Spleen (tissue), 11 donors: Measurements from ENCODE around the gene BRS3. TPM values are rescaled to one million over a fixed set of nuclear protein-coding genes. Genes with fewer than 3 reads are reported as not detected.

Experiments used
- DNase-seq: peaks from one replicate; pipeline ENCODE4 v3.0.0-alpha.2; 2020
- H3K27ac ChIP-seq, 8 donors: fragments of 200-600 bp; sonication (generic) in 7 of 8; 1 replicate in 4 of 8; 2 replicates in 4 of 8; pipeline versions ENCODE4 v1.5.0 to v1.8.0; 2016 to 2021; ENCODE audit warnings: inconsistent platforms in 4 of 8, mild to moderate bottlenecking in 4 of 8, moderate library complexity in 1 of 8
- H3K27me3 ChIP-seq, 7 donors: fragments of 200-600 bp; sonication (generic) in 6 of 7; replicated peaks in 1 of 7; 1 replicate in 4 of 7; 2 replicates in 3 of 7; pipeline versions ENCODE4 v1.5.0 to v1.8.0; 2016 to 2021; ENCODE audit warnings: inconsistent platforms in 3 of 7, mild to moderate bottlenecking in 1 of 7
- H3K36me3 ChIP-seq, 6 donors: fragments of 200-600 bp; sonication (generic) in 5 of 6; 1 replicate in 4 of 6; 2 replicates in 2 of 6; pipeline versions ENCODE4 v1.5.0 to v1.8.0; 2016 to 2021; ENCODE audit warnings: inconsistent platforms in 2 of 6
- H3K4me1 ChIP-seq, 6 donors: fragments of 200-600 bp; sonication (generic) in 5 of 6; 1 replicate in 3 of 6; 2 replicates in 3 of 6; pipeline versions ENCODE4 v1.5.0 to v1.8.0; 2016 to 2021; ENCODE audit warnings: inconsistent platforms in 3 of 6
- H3K4me3 ChIP-seq, 8 donors: fragments of 200-600 bp; sonication (generic) in 7 of 8; 1 replicate in 4 of 8; 2 replicates in 4 of 8; pipeline versions ENCODE4 v1.5.0 to v1.8.0; 2016 to 2021; ENCODE audit warnings: inconsistent platforms in 4 of 8, mild to moderate bottlenecking in 4 of 8, moderate library complexity in 2 of 8
- H3K9me3 ChIP-seq, 8 donors: fragments of 200-600 bp; sonication (generic) in 7 of 8; 1 replicate in 4 of 8; 2 replicates in 4 of 8; pipeline versions ENCODE4 v1.5.0 to v1.8.0; 2016 to 2021; ENCODE audit warnings: inconsistent platforms in 4 of 8
- CTCF ChIP-seq, 11 experiments: fragments of 200-600 bp in 7 of 11; fragments of 450-650 bp in 4 of 11; sonication (generic) in 4 of 11; IDR thresholded peaks in 8 of 11; conservative IDR thresholded peaks in 3 of 11; 1 replicate in 7 of 11; 2 replicates in 4 of 11; pipeline versions ENCODE4 v1.4.0 to v1.8.0; 2016 to 2021; ENCODE audit warnings: antibody characterized with exemption in 11 of 11, inconsistent platforms in 4 of 11, mild to moderate bottlenecking in 1 of 11
- POLR2A ChIP-seq, 3 donors: fragments of 450-650 bp; IDR thresholded peaks; one replicate each; pipeline ENCODE4 v1.5.1; 2017; ENCODE audit warnings: antibody characterized with exemption in 3 of 3, mild to moderate bottlenecking in 1 of 3
- POLR2AphosphoS5 ChIP-seq, 3 donors: sonication (generic); formaldehyde crosslinking; IDR thresholded peaks; one replicate each; pipeline ENCODE4 v1.5.1; 2017; ENCODE audit warnings: antibody characterized with exemption in 3 of 3
- WGBS, 5 donors: extraction: QIAGEN DNeasy Blood & Tissue Kit in 3 of 5; methylation state at CpG; one replicate each; pipeline versions ENCODE4 v1.1.5 to v1.1.7; 2013 to 2018; 5-methylcytosine and 5-hydroxymethylcytosine counted together
- intact Hi-C: fragments of 100-400 bp; cut with DNase I; formaldehyde crosslinking; loops from one replicate; pipeline ENCODE4 v1.15.0; 2023; ENCODE audit warnings: low total_unique reads
- polyA plus RNA-seq, 3 donors: library from polyadenylated mRNA; stranded (reverse); fragments of 200-250 nt; gene quantifications; one replicate each; pipeline ENCODE4 v1.2.1, GENCODE V29; 2013
- total RNA-seq, 7 donors: library from RNA; depleted of rRNA in 3 of 7; stranded (reverse); fragments of >200 nt in 3 of 7; fragmentation: NEBNext Ultra II Directional in 4 of 7; extraction: Animal tissue kit (Norgen Biotek cat#: 25700) in 4 of 7; gene quantifications; one replicate each; pipeline versions ENCODE4 v1.1.0 to v1.2.1, GENCODE V29; 2016 to 2021
- donor health status: healthy with polysubstance abuse.
- donor health status: DM: no; HTN: no; CAD: no; lungs with moderate emphysema.
- donor health status: DM: no; HTN: no; CAD: no.
- donor health status: Bipolar disorder and iron deficiency.
- donor health status: healthy.
- donor health status: DM: no; HTN: no; CAD: no.
- donor health status: DM: yes; HTN: yes; CAD: no.

The BRS3 gene
- total and polyA plus RNA-seq, 10 donors, result not detected

GRCh38 chrX:136453771-136454170 is 34.0 kb upstream of the BRS3 start:
- Histone ChIP-seq H3K27me3 (no peaks in the 10 kb centered on the region), H3K9me3 (no peaks in the 10 kb centered on the region), H3K4me3 (no peak overlapping the region), H3K36me3 (no peaks in the 10 kb centered on the region), H3K4me1 (no peaks in the 10 kb centered on the region), H3K27ac (no peak overlapping the region)
- intact Hi-C loops, result no loop called here
- 38 to 88% (median 61%) methylated on average over 1 of the region's 1 CpG for WGBS, 5 donors
- TF ChIP-seq POLR2AphosphoS5 (IDR thresholded peaks at IDR 0.05), result no peak
- no peak for DNase-seq

- DNase-seq, result no peak
- intact Hi-C loops, result no loop called here
- H3K9me3 ChIP-seq, result no peaks in the 10 kb centered on the region
- TF ChIP-seq POLR2AphosphoS5 (IDR thresholded peaks at IDR 0.05), result no peak
- no peaks in the 10 kb centered on the region for H3K36me3 ChIP-seq
- no peak overlapping the region for H3K27ac ChIP-seq
- WGBS, 5 donors, result 70 to 89% (median 84%) methylated on average over 6 of the region's 6 CpGs
- H3K4me3 ChIP-seq, result no peak overlapping the region
- H3K4me1 ChIP-seq, result no peaks in the 10 kb centered on the region
- no peaks in the 10 kb centered on the region for H3K27me3 ChIP-seq
Observed at GRCh38 chrX:136456133-136456532, 31.6 kb upstream of the BRS3 start.

GRCh38 chrX:136457303-136457917 is 30.3 kb upstream of the BRS3 start:
- Histone ChIP-seq H3K9me3 (no peaks in the 10 kb centered on the region), H3K4me1 (no peaks in the 10 kb centered on the region), H3K4me3 (no peak overlapping the region), H3K36me3 (no peaks in the 10 kb centered on the region), H3K27me3 (no peaks in the 10 kb centered on the region), H3K27ac (no peak overlapping the region)
- TF ChIP-seq CTCF (IDR thresholded peaks at IDR 0.05 in 8 of 11, conservative IDR thresholded peaks at IDR 0.05 in 3 of 11), result no peak
- TF ChIP-seq POLR2A (IDR thresholded peaks at IDR 0.05), result no peak
- TF ChIP-seq POLR2AphosphoS5 (IDR thresholded peaks at IDR 0.05), result no peak
- intact Hi-C loops, result no loop called here
- whole genome bisulfite sequencing, 5 donors, result 49 to 75% (median 69%) methylated on average over 5 of the region's 5 CpGs
- no peak for DNase-seq

- WGBS, 5 donors, result 72 to 89% (median 84%) methylated on average over 3 of the region's 3 CpGs
- no peak for TF ChIP-seq POLR2AphosphoS5 (IDR thresholded peaks at IDR 0.05)
- no peak for TF ChIP-seq CTCF (IDR thresholded peaks at IDR 0.05 in 8 of 11, conservative IDR thresholded peaks at IDR 0.05 in 3 of 11)
- TF ChIP-seq POLR2A (IDR thresholded peaks at IDR 0.05), result no peak
- H3K9me3 ChIP-seq, result no peaks in the 10 kb centered on the region
Observed at GRCh38 chrX:136464589-136464988, 23.2 kb upstream of the BRS3 start.

GRCh38 chrX:136467303-136467702 is 20.4 kb upstream of the BRS3 start:
- TF ChIP-seq CTCF (IDR thresholded peaks at IDR 0.05 in 8 of 11, conservative IDR thresholded peaks at IDR 0.05 in 3 of 11) (no peak), POLR2AphosphoS5 (IDR thresholded peaks at IDR 0.05) (no peak)
- intact Hi-C loops, result no loop called here
- 43 to 78% (median 60%) methylated on average over 3 of the region's 3 CpGs for WGBS, 5 donors

More at GRCh38 chrX:136464589-136464988, 23.2 kb upstream of the BRS3 start:
- Histone ChIP-seq H3K4me3 (no peak overlapping the region), H3K36me3 (no peaks in the 10 kb centered on the region), H3K27me3 (no peaks in the 10 kb centered on the region), H3K4me1 (no peaks in the 10 kb centered on the region), H3K27ac (no peak overlapping the region)
- no peak for DNase-seq
- intact Hi-C loops, result no loop called here

More at GRCh38 chrX:136467303-136467702, 20.4 kb upstream of the BRS3 start:
- no peak for DNase-seq
- no peaks in the 10 kb centered on the region for H3K36me3 ChIP-seq
- no peaks in the 10 kb centered on the region for H3K27me3 ChIP-seq
- H3K27ac ChIP-seq, result no peak overlapping the region
- no peaks in the 10 kb centered on the region for H3K4me1 ChIP-seq
- H3K9me3 ChIP-seq, result no peaks in the 10 kb centered on the region
- no peak overlapping the region for H3K4me3 ChIP-seq
